Small intestine (tissue), 7 donors: ENCODE data around the gene CKAP2L. TPM values are rescaled to one million over a fixed set of nuclear protein-coding genes. Genes with fewer than 3 reads are reported as not detected.
A peak's percentile ranks its signal among the peaks of the same experiment; 100 is the strongest.

ENCODE experiments used
- DNase-seq, 2 donors: peaks; one replicate each; pipeline versions ENCODE4 v3.0.0 to v3.0.0-alpha.2; 2013
- FAIRE-seq: peaks from 2 replicates; lab custom pipeline; 2012; peaks lifted over from hg19 to GRCh38; lab: Jason Lieb, UNC
- H3K27ac ChIP-seq, 3 donors: one replicate each; pipeline ENCODE4 v1.5.1; 2013; ENCODE audit warnings: low read length in 2 of 3, mild to moderate bottlenecking in 2 of 3, control low read depth in 1 of 3, inconsistent platforms in 1 of 3, low read depth in 1 of 3, moderate library complexity in 1 of 3
- H3K27me3 ChIP-seq, 3 donors: one replicate each; pipeline ENCODE4 v1.6.1; 2013; ENCODE audit warnings: low read length in 3 of 3, inconsistent platforms in 1 of 3; ENCODE audit not compliant: control insufficient read depth in 3 of 3, insufficient read depth in 3 of 3
- H3K36me3 ChIP-seq, 3 donors: one replicate each; pipeline ENCODE4 v1.6.1; 2013; ENCODE audit warnings: low read length in 3 of 3, inconsistent platforms in 1 of 3, low read depth in 1 of 3, mild to moderate bottlenecking in 1 of 3, moderate library complexity in 1 of 3; ENCODE audit not compliant: control insufficient read depth in 3 of 3, insufficient read depth in 2 of 3
- H3K4me1 ChIP-seq, 3 donors: one replicate each; pipeline ENCODE4 v1.6.1; 2013; ENCODE audit warnings: low read length in 2 of 3, inconsistent platforms in 1 of 3, low read depth in 1 of 3, mild to moderate bottlenecking in 1 of 3, moderate library complexity in 1 of 3; ENCODE audit not compliant: control insufficient read depth in 3 of 3, insufficient read depth in 2 of 3
- H3K4me3 ChIP-seq, 3 donors: one replicate each; pipeline ENCODE4 v1.5.1; 2013; ENCODE audit warnings: low read length in 3 of 3, control low read depth in 1 of 3, inconsistent platforms in 1 of 3, low read depth in 1 of 3, mild to moderate bottlenecking in 1 of 3, moderate library complexity in 1 of 3
- H3K9me3 ChIP-seq, 2 donors: one replicate each; pipeline ENCODE4 v1.6.1; 2013; ENCODE audit warnings: low read depth in 1 of 2, low read length in 1 of 2; ENCODE audit not compliant: control insufficient read depth in 2 of 2, insufficient read depth in 1 of 2
- WGBS, 3 donors: extraction: QIAGEN DNeasy Blood & Tissue Kit; methylation state at CpG; one replicate each; pipeline ENCODE4 v1.1.7; 2013; 5-methylcytosine and 5-hydroxymethylcytosine counted together
- polyA plus RNA-seq, 4 donors: library from polyadenylated mRNA; stranded (reverse) in 3 of 4; unstranded in 1 of 4; fragments of 200-250 nt in 3 of 4; fragments of 120-200 nt in 1 of 4; gene quantifications; one replicate each; pipeline versions ENCODE4 v1.2.1 to v1.2.3, GENCODE V29; 2013
- donor health status: healthy with polysubstance abuse.
- donor health status: control.
- donor health status: control.
- donor health status: Bipolar disorder and iron deficiency.
- donor health status: healthy.

The CKAP2L gene
- polyA plus RNA-seq, 4 donors: 3.6 to 8.0 TPM; not detected in 2

GRCh38 chr2:112724591-112725525 lies 39.6 kb downstream of the CKAP2L start:
- peak in 1 of 2 donors; percentile 31 for DNase-seq
- Histone ChIP-seq H3K36me3 (no peaks in the 10 kb centered on the region), H3K27ac (peak overlapping the region in 1 of 3 donors; percentile 42), H3K4me3 (no peak overlapping the region), H3K9me3 (no peaks in the 10 kb centered on the region), H3K4me1 (peaks cover 0 to 14% (median 0%) of the 10 kb centered on the region in 3 donors), H3K27me3 (no peaks in the 10 kb centered on the region)
- FAIRE-seq: no peak
- 69 to 81% (median 75%) methylated on average over 20 to 21 of the region's 21 CpGs for WGBS, 3 donors

- Histone ChIP-seq H3K4me3 (no peak overlapping the region), H3K27ac (no peak overlapping the region), H3K36me3 (no peaks in the 10 kb centered on the region), H3K9me3 (no peaks in the 10 kb centered on the region), H3K4me1 (peaks cover 0 to 14% (median 0%) of the 10 kb centered on the region in 3 donors), H3K27me3 (no peaks in the 10 kb centered on the region)
- 92 to 97% (median 96%) methylated on average over 8 of the region's 8 CpGs for WGBS, 3 donors
- no peak for FAIRE-seq
- no peak for DNase-seq
Observed at GRCh38 chr2:112723995-112724394, 40.4 kb downstream of the CKAP2L start.

- no peak for DNase-seq
- 84 to 91% (median 90%) methylated on average over 6 of the region's 6 CpGs for WGBS, 3 donors
- Histone ChIP-seq H3K27ac (no peak overlapping the region), H3K4me3 (no peak overlapping the region), H3K27me3 (no peaks in the 10 kb centered on the region), H3K9me3 (no peaks in the 10 kb centered on the region), H3K4me1 (peaks cover 0 to 14% (median 0%) of the 10 kb centered on the region in 3 donors), H3K36me3 (no peaks in the 10 kb centered on the region)
- no peak for FAIRE-seq
Observed at GRCh38 chr2:112723547-112723940, 40.9 kb downstream of the CKAP2L start.

GRCh38 chr2:112722816-112723546 lies 41.4 kb downstream of the CKAP2L start:
- no peak overlapping the region for H3K27ac ChIP-seq
- H3K27me3 ChIP-seq: no peaks in the 10 kb centered on the region
- no peak for DNase-seq
- WGBS, 3 donors: 90 to 91% (median 90%) methylated on average over 9 of the region's 9 CpGs
- no peaks in the 10 kb centered on the region for H3K36me3 ChIP-seq
- H3K9me3 ChIP-seq: no peaks in the 10 kb centered on the region
- H3K4me3 ChIP-seq: no peak overlapping the region
- FAIRE-seq: no peak
- peaks cover 0 to 14% (median 0%) of the 10 kb centered on the region in 3 donors for H3K4me1 ChIP-seq

- no peak for FAIRE-seq
Observed at GRCh38 chr2:112721819-112722522, 42.4 kb downstream of the CKAP2L start.

GRCh38 chr2:112720785-112721184 lies 43.6 kb downstream of the CKAP2L start, which contains the start of gene NT5DC4:
Gene NT5DC4, plus strand, starts transcription at chr2:112721020. Its CDS starts 60 bp downstream, at chr2:112721080.
- no peaks in the 10 kb centered on the region for H3K36me3 ChIP-seq
- H3K9me3 ChIP-seq: no peaks in the 10 kb centered on the region
- no peaks in the 10 kb centered on the region for H3K27me3 ChIP-seq
- DNase-seq (no peak), FAIRE-seq (no peak)
- H3K4me1 ChIP-seq: peaks cover 0 to 5% (median 0%) of the 10 kb centered on the region in 3 donors
- H3K27ac ChIP-seq: no peak within 1 kb of the TSS
- H3K4me3 ChIP-seq: no peak within 1 kb of the TSS
- WGBS, 3 donors: 67 to 87% (median 81%) methylated on average over 6 of the region's 6 CpGs

More at GRCh38 chr2:112721819-112722522, 42.4 kb downstream of the CKAP2L start:
- Histone ChIP-seq H3K9me3 (no peaks in the 10 kb centered on the region), H3K27me3 (no peaks in the 10 kb centered on the region), H3K4me1 (peaks cover 0 to 13% (median 0%) of the 10 kb centered on the region in 3 donors), H3K27ac (no peak overlapping the region), H3K36me3 (no peaks in the 10 kb centered on the region), H3K4me3 (no peak overlapping the region)
- WGBS, 3 donors: 79 to 88% (median 85%) methylated on average over 23 of the region's 23 CpGs
- no peak for DNase-seq

- FAIRE-seq: no peak
- no peaks in the 10 kb centered on the region for H3K9me3 ChIP-seq
- H3K4me3 ChIP-seq: no peak overlapping the region
- no peaks in the 10 kb centered on the region for H3K27me3 ChIP-seq
- no peak for DNase-seq
- H3K27ac ChIP-seq: no peak overlapping the region
- WGBS, 3 donors: 71 to 91% (median 73%) methylated on average over 12 of the region's 12 CpGs
- H3K4me1 ChIP-seq: no peaks in the 10 kb centered on the region
- H3K36me3 ChIP-seq: no peaks in the 10 kb centered on the region
Observed at GRCh38 chr2:112718863-112719370, 45.5 kb downstream of the CKAP2L start.
